ENCODE results near the gene PLAA. TPM values are rescaled to one million over a fixed set of nuclear protein-coding genes. Genes with fewer than 3 reads are reported as not detected.

Gene PLAA
- total RNA-seq, 1 donor from 2014 or later: 41.3 TPM

DNA sequence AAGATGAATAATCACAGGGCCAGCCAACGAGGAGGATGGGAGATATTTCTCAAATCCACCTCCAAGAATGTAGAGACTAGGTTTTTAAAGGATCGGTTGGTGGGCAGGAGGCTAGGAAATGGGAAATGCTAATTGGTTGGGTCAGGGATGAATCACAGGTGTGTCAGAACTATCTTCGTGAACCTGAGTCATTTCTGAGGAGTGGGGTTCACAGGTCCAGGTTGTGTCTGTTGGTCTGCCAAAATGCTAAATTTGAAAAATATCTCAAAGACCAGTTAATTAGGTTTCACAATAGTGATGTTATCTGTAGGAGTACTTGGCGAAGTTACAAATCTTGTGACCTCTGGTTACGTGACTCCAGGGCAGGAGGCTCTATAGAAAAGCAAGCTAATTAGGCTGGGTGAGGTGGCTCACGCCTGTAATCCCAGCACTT is 2.6 kb upstream of the PLAA start:
- no peak overlapping the region for H2AFZ ChIP-seq (ENCODE audit: low read depth, low read length)
- no peak overlapping the region for H3K27ac ChIP-seq (ENCODE audit: low read depth, low read length)
- no peak overlapping the region for H3K4me3 Mint-ChIP-seq (ENCODE audit: unreplicated experiment)
- H3K79me2 ChIP-seq (ENCODE audit: insufficient read depth, low read length): peaks cover 27% of the 10 kb centered on the region
- H3K36me3 ChIP-seq (ENCODE audit: insufficient read depth, low read length): no peaks in the 10 kb centered on the region
- no peaks in the 10 kb centered on the region for H3K27me3 Mint-ChIP-seq (ENCODE audit: low read depth, unreplicated experiment)
- peak overlapping the region; percentile 19 for H3K4me2 ChIP-seq (ENCODE audit: low read length)
- H3K9ac ChIP-seq (ENCODE audit: low read length): no peak overlapping the region
- peaks cover 9% of the 10 kb centered on the region for H3K4me1 ChIP-seq (ENCODE audit: insufficient read depth, low read length)
- peaks cover 14% of the 10 kb centered on the region for H3K4me1 Mint-ChIP-seq (ENCODE audit: low read depth, unreplicated experiment)
- FAIRE-seq (no peak), DNase-seq (ENCODE audit: low read depth) (peak; percentile 30)
- H3K4me3 ChIP-seq (ENCODE audit: insufficient read depth, low read depth, low read length): no peak overlapping the region
- peaks cover 6% of the 10 kb centered on the region for H4K20me1 ChIP-seq (ENCODE audit: insufficient read depth, low read length)
- H3K9me3 ChIP-seq (ENCODE audit: insufficient read depth, low read depth, low read length): no peaks in the 10 kb centered on the region
- no peak overlapping the region for H3K27ac Mint-ChIP-seq (ENCODE audit: unreplicated experiment)
- H3K9me3 Mint-ChIP-seq (ENCODE audit: unreplicated experiment): no peaks in the 10 kb centered on the region
- TF ChIP-seq, protein P1, sequence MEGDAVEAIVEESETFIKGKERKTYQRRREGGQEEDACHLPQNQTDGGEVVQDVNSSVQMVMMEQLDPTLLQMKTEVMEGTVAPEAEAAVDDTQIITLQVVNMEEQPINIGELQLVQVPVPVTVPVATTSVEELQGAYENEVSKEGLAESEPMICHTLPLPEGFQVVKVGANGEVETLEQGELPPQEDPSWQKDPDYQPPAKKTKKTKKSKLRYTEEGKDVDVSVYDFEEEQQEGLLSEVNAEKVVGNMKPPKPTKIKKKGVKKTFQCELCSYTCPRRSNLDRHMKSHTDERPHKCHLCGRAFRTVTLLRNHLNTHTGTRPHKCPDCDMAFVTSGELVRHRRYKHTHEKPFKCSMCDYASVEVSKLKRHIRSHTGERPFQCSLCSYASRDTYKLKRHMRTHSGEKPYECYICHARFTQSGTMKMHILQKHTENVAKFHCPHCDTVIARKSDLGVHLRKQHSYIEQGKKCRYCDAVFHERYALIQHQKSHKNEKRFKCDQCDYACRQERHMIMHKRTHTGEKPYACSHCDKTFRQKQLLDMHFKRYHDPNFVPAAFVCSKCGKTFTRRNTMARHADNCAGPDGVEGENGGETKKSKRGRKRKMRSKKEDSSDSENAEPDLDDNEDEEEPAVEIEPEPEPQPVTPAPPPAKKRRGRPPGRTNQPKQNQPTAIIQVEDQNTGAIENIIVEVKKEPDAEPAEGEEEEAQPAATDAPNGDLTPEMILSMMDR (IDR thresholded peaks at IDR 0.05; ENCODE audit: insufficient read depth, low read depth, low read length): no peak
- no peak for TF ChIP-seq EZH2 (IDR thresholded peaks at IDR 0.05; ENCODE audit: insufficient read depth, low read length)
- H3K36me3 Mint-ChIP-seq (ENCODE audit: low read depth, unreplicated experiment): no peaks in the 10 kb centered on the region
- no peaks in the 10 kb centered on the region for H3K27me3 ChIP-seq (ENCODE audit: insufficient read depth, low read length)

DNA sequence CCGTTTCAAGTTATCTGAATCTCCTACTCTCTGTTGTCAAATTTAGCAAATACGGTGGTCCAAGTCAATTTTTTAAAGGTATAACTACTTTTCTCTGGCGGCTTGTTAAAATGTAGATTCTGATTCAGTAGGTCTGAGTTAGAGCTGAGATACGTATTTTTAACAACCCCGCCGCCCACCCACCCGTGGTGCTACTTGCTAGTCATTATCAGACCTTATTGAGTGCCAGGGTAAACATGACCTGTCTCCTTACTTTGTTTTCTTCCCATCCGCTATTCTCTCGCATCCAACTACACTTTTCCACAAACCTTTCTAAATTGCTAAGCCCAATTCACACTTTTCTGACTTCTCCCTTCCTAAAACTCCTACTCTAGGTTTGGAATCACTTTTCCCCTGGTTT is 694 bp upstream of the PLAA start:
- FAIRE-seq: no peak
- peak; percentile 9 for DNase-seq (ENCODE audit: low read depth)

DNA sequence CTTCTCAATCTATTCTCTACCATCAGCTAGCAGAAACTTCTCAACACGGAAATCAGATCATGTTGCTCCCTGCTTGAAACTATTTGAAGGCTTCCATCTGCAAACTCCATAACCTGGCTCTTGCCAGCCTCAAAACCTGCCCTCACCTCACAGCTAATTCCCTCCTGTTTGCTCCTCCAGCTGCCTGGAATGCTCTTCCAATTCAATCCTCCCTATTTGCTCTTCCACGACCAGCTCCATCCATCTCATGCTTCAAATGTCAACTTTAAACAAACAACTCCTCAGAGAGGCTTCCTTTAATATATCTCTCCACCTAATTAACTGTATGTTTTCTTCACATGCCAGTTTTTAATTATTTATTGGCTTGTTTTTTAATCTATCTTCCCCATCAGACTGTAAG is 1.5 kb downstream of the PLAA start:
- no peak for TF ChIP-seq EZH2 (IDR thresholded peaks at IDR 0.05; ENCODE audit: insufficient read depth, low read length)
- TF ChIP-seq, protein P1 (IDR thresholded peaks at IDR 0.05; ENCODE audit: insufficient read depth, low read depth, low read length): no peak
- Mint-ChIP-seq H3K4me3 (ENCODE audit: unreplicated experiment) (peak overlapping the region; percentile 97), H3K36me3 (ENCODE audit: low read depth, unreplicated experiment) (no peaks in the 10 kb centered on the region), H3K4me1 (ENCODE audit: low read depth, unreplicated experiment) (peaks cover 26% of the 10 kb centered on the region), H3K27ac (ENCODE audit: unreplicated experiment) (peak overlapping the region; percentile 100), H3K9me3 (ENCODE audit: unreplicated experiment) (no peaks in the 10 kb centered on the region), H3K27me3 (ENCODE audit: low read depth, unreplicated experiment) (no peaks in the 10 kb centered on the region)
- FAIRE-seq (no peak), DNase-seq (ENCODE audit: low read depth) (no peak)
- Histone ChIP-seq H3K9ac (ENCODE audit: low read length) (peak overlapping the region; percentile 98), H4K20me1 (ENCODE audit: insufficient read depth, low read length) (peaks cover 41% of the 10 kb centered on the region), H3K79me2 (ENCODE audit: insufficient read depth, low read length) (peaks cover 66% of the 10 kb centered on the region), H3K27ac (ENCODE audit: low read depth, low read length) (no peak overlapping the region), H3K36me3 (ENCODE audit: insufficient read depth, low read length) (no peaks in the 10 kb centered on the region), H3K4me1 (ENCODE audit: insufficient read depth, low read length) (peaks cover 9% of the 10 kb centered on the region), H2AFZ (ENCODE audit: low read depth, low read length) (no peak overlapping the region), H3K4me2 (ENCODE audit: low read length) (peak overlapping the region; percentile 94), H3K4me3 (ENCODE audit: insufficient read depth, low read depth, low read length) (peak overlapping the region; percentile 93), H3K27me3 (ENCODE audit: insufficient read depth, low read length) (no peaks in the 10 kb centered on the region), H3K9me3 (ENCODE audit: insufficient read depth, low read depth, low read length) (no peaks in the 10 kb centered on the region)

More for the DNA sequence above, 694 bp upstream of the PLAA start:
- no peaks in the 10 kb centered on the region for H3K9me3 Mint-ChIP-seq (ENCODE audit: unreplicated experiment)
- peak overlapping the region; percentile 97 for H3K4me3 Mint-ChIP-seq (ENCODE audit: unreplicated experiment)
- H3K4me1 Mint-ChIP-seq (ENCODE audit: low read depth, unreplicated experiment): peaks cover 21% of the 10 kb centered on the region
- Histone ChIP-seq H3K27me3 (ENCODE audit: insufficient read depth, low read length) (no peaks in the 10 kb centered on the region), H3K79me2 (ENCODE audit: insufficient read depth, low read length) (peaks cover 46% of the 10 kb centered on the region), H3K36me3 (ENCODE audit: insufficient read depth, low read length) (no peaks in the 10 kb centered on the region), H3K4me2 (ENCODE audit: low read length) (peak overlapping the region; percentile 94), H2AFZ (ENCODE audit: low read depth, low read length) (peak overlapping the region; percentile 98), H4K20me1 (ENCODE audit: insufficient read depth, low read length) (peaks cover 24% of the 10 kb centered on the region), H3K9ac (ENCODE audit: low read length) (peak overlapping the region; percentile 98), H3K9me3 (ENCODE audit: insufficient read depth, low read depth, low read length) (no peaks in the 10 kb centered on the region), H3K4me1 (ENCODE audit: insufficient read depth, low read length) (peaks cover 9% of the 10 kb centered on the region), H3K4me3 (ENCODE audit: insufficient read depth, low read depth, low read length) (peak overlapping the region; percentile 93), H3K27ac (ENCODE audit: low read depth, low read length) (peak overlapping the region; percentile 100)
- peak overlapping the region; percentile 100 for H3K27ac Mint-ChIP-seq (ENCODE audit: unreplicated experiment)
- no peaks in the 10 kb centered on the region for H3K36me3 Mint-ChIP-seq (ENCODE audit: low read depth, unreplicated experiment)
- no peaks in the 10 kb centered on the region for H3K27me3 Mint-ChIP-seq (ENCODE audit: low read depth, unreplicated experiment)
- TF ChIP-seq EZH2 (IDR thresholded peaks at IDR 0.05; ENCODE audit: insufficient read depth, low read length): no peak
- TF ChIP-seq, protein P1 (IDR thresholded peaks at IDR 0.05; ENCODE audit: insufficient read depth, low read depth, low read length): no peak
